Measurements from ENCODE around the gene KCNQ1.

DNA sequence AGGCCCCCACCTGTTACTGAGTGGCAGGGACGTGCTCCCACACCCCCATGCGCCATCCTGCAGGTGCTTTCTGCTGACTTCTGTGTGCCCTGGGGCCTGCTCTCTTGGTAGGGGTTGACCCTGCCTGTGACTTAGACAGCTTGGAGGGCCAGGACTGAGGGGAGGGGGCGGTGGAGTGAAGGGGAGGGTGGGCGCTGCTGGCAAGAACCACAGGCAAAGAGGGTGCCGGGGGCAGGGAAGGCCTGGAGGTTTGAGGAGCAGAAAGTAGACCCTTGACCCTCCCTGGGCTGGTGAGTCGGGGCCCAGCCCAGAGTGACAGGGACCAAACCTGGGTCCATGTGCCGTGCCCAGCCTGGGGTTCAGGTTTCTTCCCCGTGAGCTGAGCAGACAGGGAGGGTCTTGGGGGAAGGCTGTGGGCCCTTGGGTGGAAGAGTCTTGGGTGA lies 17.8 kb downstream of the KCNQ1 start:
- no peak for TF ChIP-seq EZH2 (IDR thresholded peaks at IDR 0.05; ENCODE audit: insufficient read depth, poor library complexity, severe bottlenecking)
- TF ChIP-seq EZH2phosphoT487 (IDR thresholded peaks at IDR 0.05; ENCODE audit: insufficient read depth, low read depth): no peak
